ENCODE data around the gene CGGBP1. TPM values are rescaled to one million over a fixed set of nuclear protein-coding genes. Genes with fewer than 3 reads are reported as not detected.

Gene CGGBP1
- total RNA-seq, 2 experiments from 2014 or later, result 54.4 to 76.0 TPM

DNA sequence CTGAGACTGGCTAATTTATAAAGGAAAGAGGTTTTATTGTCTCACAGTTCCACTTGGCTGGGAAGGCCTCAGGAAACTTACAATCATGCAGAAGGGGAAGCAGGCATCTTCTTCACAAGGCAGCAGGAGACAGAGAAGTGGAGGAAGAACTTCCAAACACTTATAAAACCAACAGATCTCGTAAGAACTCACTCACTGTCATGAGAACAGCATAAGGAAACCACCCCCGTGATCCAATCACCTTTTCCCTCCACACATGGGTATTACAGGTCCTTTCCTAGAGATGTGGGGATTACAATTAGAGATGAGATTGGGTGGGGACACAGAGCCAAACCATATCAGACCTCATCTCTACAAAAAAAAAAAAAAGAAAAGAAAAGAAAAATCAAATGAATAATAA, 25.7 kb downstream of the CGGBP1 start:
- Histone ChIP-seq H3K4me3 (ENCODE audit: low read depth, low read length, poor library complexity, severe bottlenecking) (no peak overlapping the region), H3K36me3 (ENCODE audit: insufficient read depth, low read length) (no peaks in the 10 kb centered on the region), H4K20me1 (ENCODE audit: insufficient read depth, low read length) (no peaks in the 10 kb centered on the region), H3K4me1 (ENCODE audit: insufficient read depth, low read length, poor library complexity, severe bottlenecking) (peaks cover 19% of the 10 kb centered on the region), H3K4me2 (ENCODE audit: low read length) (0 out of 2 replicates have a peak overlapping the region, but pooled peaks have one; percentile 6), H2AFZ (ENCODE audit: low read length) (peak overlapping the region; percentile 97), H3K27ac (ENCODE audit: low read depth, low read length, poor library complexity, severe bottlenecking) (no peak overlapping the region), H3K79me2 (ENCODE audit: insufficient read depth, low read depth, low read length) (no peaks in the 10 kb centered on the region), H3K9me2 (ENCODE audit: insufficient read depth, low read length) (no peaks in the 10 kb centered on the region), H3K9me3 (ENCODE audit: low read length) (no peaks in the 10 kb centered on the region)
- TF ChIP-seq, protein P1, sequence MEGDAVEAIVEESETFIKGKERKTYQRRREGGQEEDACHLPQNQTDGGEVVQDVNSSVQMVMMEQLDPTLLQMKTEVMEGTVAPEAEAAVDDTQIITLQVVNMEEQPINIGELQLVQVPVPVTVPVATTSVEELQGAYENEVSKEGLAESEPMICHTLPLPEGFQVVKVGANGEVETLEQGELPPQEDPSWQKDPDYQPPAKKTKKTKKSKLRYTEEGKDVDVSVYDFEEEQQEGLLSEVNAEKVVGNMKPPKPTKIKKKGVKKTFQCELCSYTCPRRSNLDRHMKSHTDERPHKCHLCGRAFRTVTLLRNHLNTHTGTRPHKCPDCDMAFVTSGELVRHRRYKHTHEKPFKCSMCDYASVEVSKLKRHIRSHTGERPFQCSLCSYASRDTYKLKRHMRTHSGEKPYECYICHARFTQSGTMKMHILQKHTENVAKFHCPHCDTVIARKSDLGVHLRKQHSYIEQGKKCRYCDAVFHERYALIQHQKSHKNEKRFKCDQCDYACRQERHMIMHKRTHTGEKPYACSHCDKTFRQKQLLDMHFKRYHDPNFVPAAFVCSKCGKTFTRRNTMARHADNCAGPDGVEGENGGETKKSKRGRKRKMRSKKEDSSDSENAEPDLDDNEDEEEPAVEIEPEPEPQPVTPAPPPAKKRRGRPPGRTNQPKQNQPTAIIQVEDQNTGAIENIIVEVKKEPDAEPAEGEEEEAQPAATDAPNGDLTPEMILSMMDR (conservative IDR thresholded peaks at IDR 0.05; ENCODE audit: low read length), result no peak
- TF ChIP-seq EZH2phosphoT487 (IDR thresholded peaks at IDR 0.05; ENCODE audit: borderline replicate concordance, low read depth, low read length), result no peak
- intact Hi-C loops (cut with micrococcal nuclease; ENCODE audit: unreplicated experiment), result loop anchor here (2.0 kb wide), 1 partner anchor 20 kb away; no protein-coding TSS in a partner anchor
- ChIA-PET POLR2A (interaction anchor here (0.9 to 2.7 kb wide), 5 partner anchors 10 to 117 kb away, joined by 3 to 18 read pairs (median 14); partner anchors contain the start of genes CGGBP1 and ZNF654), CTCF (ENCODE audit: unreplicated experiment) (no interaction called here)
- no TSS peak for BruUV-seq (replicated peaks)
- DNase-seq (ENCODE audit: low spot score), result no peak

DNA sequence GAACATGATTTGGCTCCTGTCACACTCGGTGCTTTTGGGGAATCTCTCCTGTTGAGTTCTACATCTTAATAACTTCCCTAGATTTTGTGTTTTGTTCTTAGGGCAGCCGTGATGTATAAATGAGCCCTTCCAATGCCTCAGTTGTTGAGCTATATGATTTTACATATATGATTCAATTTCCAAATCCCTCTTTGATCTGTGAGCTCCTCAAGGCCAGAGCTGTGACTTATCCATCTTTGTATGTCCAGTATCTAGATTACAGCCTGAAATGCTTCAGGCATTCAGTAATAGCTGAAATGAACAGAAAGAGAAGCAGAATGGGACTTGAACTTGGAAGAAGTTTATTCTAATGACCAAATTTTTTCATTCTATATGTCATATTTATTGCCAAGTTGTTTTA, 26.6 kb downstream of the CGGBP1 start:
- Histone ChIP-seq H2AFZ (ENCODE audit: low read length) (peak overlapping the region; percentile 97), H3K79me2 (ENCODE audit: insufficient read depth, low read depth, low read length) (no peaks in the 10 kb centered on the region), H3K27ac (ENCODE audit: low read depth, low read length, poor library complexity, severe bottlenecking) (no peak overlapping the region), H3K9me3 (ENCODE audit: low read length) (no peaks in the 10 kb centered on the region), H3K36me3 (ENCODE audit: insufficient read depth, low read length) (no peaks in the 10 kb centered on the region), H4K20me1 (ENCODE audit: insufficient read depth, low read length) (no peaks in the 10 kb centered on the region), H3K4me2 (ENCODE audit: low read length) (peak overlapping the region; percentile 77), H3K9me2 (ENCODE audit: insufficient read depth, low read length) (no peaks in the 10 kb centered on the region), H3K4me1 (ENCODE audit: insufficient read depth, low read length, poor library complexity, severe bottlenecking) (peaks cover 19% of the 10 kb centered on the region), H3K4me3 (ENCODE audit: low read depth, low read length, poor library complexity, severe bottlenecking) (peak overlapping the region; percentile 65)
- TF ChIP-seq, protein P1 (conservative IDR thresholded peaks at IDR 0.05; ENCODE audit: low read length), result no peak
- TF ChIP-seq EZH2phosphoT487 (IDR thresholded peaks at IDR 0.05; ENCODE audit: borderline replicate concordance, low read depth, low read length), result no peak
- intact Hi-C loops (cut with micrococcal nuclease; ENCODE audit: unreplicated experiment), result loop anchor here (2.0 kb wide), 1 partner anchor 21 kb away; no protein-coding TSS in a partner anchor
- BruUV-seq (replicated peaks), result no TSS peak
- ChIA-PET POLR2A (interaction anchor here (0.9 to 2.7 kb wide), 8 partner anchors 11 to 118 kb away, joined by 3 to 18 read pairs (median 6); partner anchors contain the start of genes CGGBP1 and ZNF654), CTCF (ENCODE audit: unreplicated experiment) (interaction anchor here (0.9 kb wide), 1 partner anchor 26 kb away, joined by 3 read pairs; the partner anchor contains the start of gene CGGBP1)
- no peak for DNase-seq (ENCODE audit: low spot score)

DNA sequence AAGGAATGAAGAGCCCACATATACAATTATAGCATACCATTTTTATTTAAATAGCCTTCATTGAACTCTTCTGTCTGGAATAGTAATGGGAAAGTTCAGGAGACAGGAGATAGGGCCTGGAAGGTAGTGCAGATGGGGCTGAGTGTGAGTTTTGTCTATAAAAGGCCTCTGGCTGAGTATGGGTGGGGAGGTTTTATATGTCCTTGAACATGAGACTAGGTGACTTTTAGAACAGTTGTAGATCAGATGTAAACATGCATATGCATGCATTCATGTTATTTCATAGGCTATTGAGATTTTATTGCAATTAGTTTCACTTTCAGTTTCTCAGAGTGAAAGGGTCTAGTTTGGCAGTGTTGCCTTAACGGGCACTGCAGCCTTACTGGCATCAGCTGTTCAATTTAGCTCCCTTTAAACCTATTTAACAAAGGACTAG, 27.1 kb downstream of the CGGBP1 start:
- no peak overlapping the region for H3K27ac ChIP-seq (ENCODE audit: low read depth, low read length, poor library complexity, severe bottlenecking)
- intact Hi-C loops (cut with micrococcal nuclease; ENCODE audit: unreplicated experiment), result loop anchor here (2.0 kb wide), 1 partner anchor 21 kb away; no protein-coding TSS in a partner anchor
- H3K79me2 ChIP-seq (ENCODE audit: insufficient read depth, low read depth, low read length), result no peaks in the 10 kb centered on the region
- H4K20me1 ChIP-seq (ENCODE audit: insufficient read depth, low read length), result no peaks in the 10 kb centered on the region
- peak overlapping the region; percentile 97 for H2AFZ ChIP-seq (ENCODE audit: low read length)
- no TSS peak for BruUV-seq (replicated peaks)
- H3K9me3 ChIP-seq (ENCODE audit: low read length), result no peaks in the 10 kb centered on the region
- TF ChIP-seq EZH2phosphoT487 (IDR thresholded peaks at IDR 0.05; ENCODE audit: borderline replicate concordance, low read depth, low read length), result no peak
- TF ChIP-seq, protein P1 (conservative IDR thresholded peaks at IDR 0.05; ENCODE audit: low read length), result no peak
- H3K36me3 ChIP-seq (ENCODE audit: insufficient read depth, low read length), result no peaks in the 10 kb centered on the region
- H3K9me2 ChIP-seq (ENCODE audit: insufficient read depth, low read length), result no peaks in the 10 kb centered on the region
- H3K4me1 ChIP-seq (ENCODE audit: insufficient read depth, low read length, poor library complexity, severe bottlenecking), result peaks cover 19% of the 10 kb centered on the region
- CTCF ChIA-PET (ENCODE audit: unreplicated experiment), result interaction anchor here (0.9 kb wide), 1 partner anchor 27 kb away, joined by 3 read pairs; the partner anchor contains the start of gene CGGBP1
- POLR2A ChIA-PET, result interaction anchor here (0.6 to 2.7 kb wide), 10 partner anchors 12 to 333 kb away, joined by 3 to 18 read pairs (median 5); partner anchors contain the start of genes CGGBP1 and ZNF654
- peak overlapping the region; percentile 65 for H3K4me3 ChIP-seq (ENCODE audit: low read depth, low read length, poor library complexity, severe bottlenecking)
- peak overlapping the region; percentile 77 for H3K4me2 ChIP-seq (ENCODE audit: low read length)
- DNase-seq (ENCODE audit: low spot score), result peak; percentile 60
